ENCODE results near the gene ARHGEF19.

DNA sequence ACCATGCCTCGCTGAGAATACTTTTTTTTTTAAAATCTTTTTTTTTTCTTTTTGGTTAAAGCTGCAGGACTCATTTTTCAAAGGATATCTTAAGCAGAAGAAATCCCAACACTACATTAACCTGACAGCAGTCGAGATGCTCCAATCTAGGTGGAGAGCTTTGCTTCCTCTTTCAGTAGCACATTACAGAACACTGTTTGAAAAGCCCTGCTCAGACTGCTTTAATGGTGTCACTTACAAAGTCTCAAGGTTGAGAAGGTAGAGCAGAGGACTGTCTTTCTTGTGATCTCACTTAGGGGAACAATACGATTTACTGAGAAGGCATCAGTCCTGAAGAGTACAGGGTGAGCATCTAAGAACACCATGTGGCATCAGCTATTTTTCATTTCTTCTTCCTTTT lies 45.5 kb upstream of the ARHGEF19 start:
- no peak for TF ChIP-seq POLR2A (IDR thresholded peaks at IDR 0.05; ENCODE audit: low read depth)
- no peak for TF ChIP-seq CTCF (IDR thresholded peaks at IDR 0.05)
- TF ChIP-seq EP300 (IDR thresholded peaks at IDR 0.05), result no peak
- TF ChIP-seq POLR2AphosphoS5 (IDR thresholded peaks at IDR 0.05), result no peak
